ENCODE data around the gene OSBPL9. TPM values are rescaled to one million over a fixed set of nuclear protein-coding genes. Genes with fewer than 3 reads are reported as not detected.

The OSBPL9 gene
- total RNA-seq, 1 donor from 2014 or later: 91.2 TPM

GRCh38 chr1:51671527-51672325 lies 54.8 kb downstream of the OSBPL9 start:
- DNase-seq (ENCODE audit: low spot score): no peak
- no peaks in the 10 kb centered on the region for H3K9me3 Mint-ChIP-seq (ENCODE audit: unreplicated experiment)
- H3K4me1 Mint-ChIP-seq (ENCODE audit: unreplicated experiment): peaks cover 13% of the 10 kb centered on the region
- no peak overlapping the region for H3K27ac Mint-ChIP-seq (ENCODE audit: unreplicated experiment)
- H3K36me3 Mint-ChIP-seq (ENCODE audit: low read depth, unreplicated experiment): no peaks in the 10 kb centered on the region
- no peak overlapping the region for H3K4me3 Mint-ChIP-seq (ENCODE audit: unreplicated experiment)
- no peaks in the 10 kb centered on the region for H3K27me3 Mint-ChIP-seq (ENCODE audit: unreplicated experiment)
- TF ChIP-seq CTCF (IDR thresholded peaks at IDR 0.05; ENCODE audit: unreplicated experiment): no peak

GRCh38 chr1:51673279-51673678 lies 56.4 kb downstream of the OSBPL9 start:
- Mint-ChIP-seq H3K36me3 (ENCODE audit: low read depth, unreplicated experiment) (no peaks in the 10 kb centered on the region), H3K4me1 (ENCODE audit: unreplicated experiment) (peaks cover 10% of the 10 kb centered on the region), H3K4me3 (ENCODE audit: unreplicated experiment) (no peak overlapping the region), H3K27me3 (ENCODE audit: unreplicated experiment) (no peaks in the 10 kb centered on the region), H3K9me3 (ENCODE audit: unreplicated experiment) (no peaks in the 10 kb centered on the region), H3K27ac (ENCODE audit: unreplicated experiment) (no peak overlapping the region)
- no peak for DNase-seq (ENCODE audit: low spot score)
- no peak for TF ChIP-seq CTCF (IDR thresholded peaks at IDR 0.05; ENCODE audit: unreplicated experiment)

- H3K27ac Mint-ChIP-seq (ENCODE audit: unreplicated experiment): no peak overlapping the region
- no peaks in the 10 kb centered on the region for H3K36me3 Mint-ChIP-seq (ENCODE audit: low read depth, unreplicated experiment)
- TF ChIP-seq CTCF (IDR thresholded peaks at IDR 0.05; ENCODE audit: unreplicated experiment): no peak
- no peaks in the 10 kb centered on the region for H3K4me1 Mint-ChIP-seq (ENCODE audit: unreplicated experiment)
- no peaks in the 10 kb centered on the region for H3K9me3 Mint-ChIP-seq (ENCODE audit: unreplicated experiment)
- H3K27me3 Mint-ChIP-seq (ENCODE audit: unreplicated experiment): no peaks in the 10 kb centered on the region
- no peak overlapping the region for H3K4me3 Mint-ChIP-seq (ENCODE audit: unreplicated experiment)
- no peak for DNase-seq (ENCODE audit: low spot score)
These were observed 58.4 kb downstream of the OSBPL9 start for GRCh38 chr1:51675177-51675780.

DNA sequence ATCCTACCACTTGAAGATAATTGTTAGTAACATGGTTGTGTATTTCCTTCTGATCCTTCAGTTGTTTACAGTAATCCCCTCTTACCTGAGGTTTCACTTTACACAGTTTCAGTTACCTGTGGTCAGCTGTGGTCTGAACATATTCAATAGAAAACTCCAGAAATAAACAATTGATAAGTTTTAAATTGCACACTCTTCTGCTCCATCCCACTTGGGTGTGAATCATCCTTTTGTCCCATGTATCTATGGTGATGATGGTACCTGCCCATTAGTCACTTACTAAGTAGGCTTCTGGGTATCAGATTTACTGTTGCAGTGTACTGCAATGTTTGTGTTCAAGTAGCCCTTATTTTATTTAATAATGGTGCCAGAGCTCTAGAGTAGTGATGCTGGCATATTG lies 62.5 kb downstream of the OSBPL9 start:
- H3K36me3 Mint-ChIP-seq (ENCODE audit: low read depth, unreplicated experiment): no peaks in the 10 kb centered on the region
- DNase-seq (ENCODE audit: low spot score): no peak
- TF ChIP-seq CTCF (IDR thresholded peaks at IDR 0.05; ENCODE audit: unreplicated experiment): no peak
- no peak overlapping the region for H3K4me3 Mint-ChIP-seq (ENCODE audit: unreplicated experiment)
- no peak overlapping the region for H3K27ac Mint-ChIP-seq (ENCODE audit: unreplicated experiment)
- no peaks in the 10 kb centered on the region for H3K27me3 Mint-ChIP-seq (ENCODE audit: unreplicated experiment)
- no peaks in the 10 kb centered on the region for H3K9me3 Mint-ChIP-seq (ENCODE audit: unreplicated experiment)
- H3K4me1 Mint-ChIP-seq (ENCODE audit: unreplicated experiment): no peaks in the 10 kb centered on the region

GRCh38 chr1:51684776-51685175 lies 67.9 kb downstream of the OSBPL9 start:
- no peaks in the 10 kb centered on the region for H3K9me3 Mint-ChIP-seq (ENCODE audit: unreplicated experiment)
- peaks cover 4% of the 10 kb centered on the region for H3K4me1 Mint-ChIP-seq (ENCODE audit: unreplicated experiment)
- no peaks in the 10 kb centered on the region for H3K36me3 Mint-ChIP-seq (ENCODE audit: low read depth, unreplicated experiment)
- DNase-seq (ENCODE audit: low spot score): no peak
- no peak overlapping the region for H3K27ac Mint-ChIP-seq (ENCODE audit: unreplicated experiment)
- no peak for TF ChIP-seq CTCF (IDR thresholded peaks at IDR 0.05; ENCODE audit: unreplicated experiment)
- H3K27me3 Mint-ChIP-seq (ENCODE audit: unreplicated experiment): peaks cover 3% of the 10 kb centered on the region
- H3K4me3 Mint-ChIP-seq (ENCODE audit: unreplicated experiment): no peak overlapping the region
